WTC11 (cell line): Measurements from ENCODE around the gene PRR15. TPM values are rescaled to one million over a fixed set of nuclear protein-coding genes. Genes with fewer than 3 reads are reported as not detected.

ENCODE experiments used
- ATAC-seq: fragments of 200-7000 bp; cut with Tn5 transposase; 2 replicates; pipeline ENCODE4 v1.10.0; 2021; ENCODE audit warnings: mild to moderate bottlenecking, moderate library complexity
- CTCF ChIA-PET: fragments of 300-600 bp; sonication (Branson Sonifier 250); formaldehyde crosslinking; loops from one replicate; lab custom pipeline; 2021; ENCODE audit warnings: antibody characterized with exemption; lab: Charles Lee
- POLR2A ChIA-PET: fragments of 350-600 bp; sonication (Branson Sonifier 250); formaldehyde crosslinking; loops from one replicate; lab custom pipeline; 2021; ENCODE audit warnings: antibody characterized with exemption; lab: Charles Lee
- DNase-seq: peaks from one replicate; pipeline ENCODE4 v3.0.0; 2021; ENCODE audit warnings: low spot score
- H3K27ac Mint-ChIP-seq: 2 replicates; pipeline ENCODE4 v1.8.0; 2021; ENCODE audit warnings: mixed read lengths
- H3K27me3 Mint-ChIP-seq: 2 replicates; pipeline ENCODE4 v1.8.0; 2021; ENCODE audit warnings: low read depth, mild to moderate bottlenecking, moderate library complexity, mixed read lengths
- H3K36me3 Mint-ChIP-seq: 2 replicates; pipeline ENCODE4 v1.8.0; 2021; ENCODE audit warnings: mixed read lengths
- H3K4me1 Mint-ChIP-seq: 2 replicates; pipeline ENCODE4 v1.8.0; 2022; ENCODE audit warnings: mixed read lengths
- H3K4me3 Mint-ChIP-seq: 2 replicates; pipeline ENCODE4 v1.8.0; 2021; ENCODE audit warnings: mild to moderate bottlenecking, moderate library complexity, mixed read lengths
- H3K9me3 Mint-ChIP-seq: 2 replicates; pipeline ENCODE4 v1.8.0; 2021; ENCODE audit warnings: mixed read lengths
- CREM ChIP-seq: sonication (generic); formaldehyde crosslinking; IDR thresholded peaks from 2 replicates; pipeline ENCODE4 v1.8.1; 2022; ENCODE audit warnings: mild to moderate bottlenecking, missing genetic modification reagents, moderate library complexity
- E2F4 ChIP-seq: sonication (generic); formaldehyde crosslinking; IDR thresholded peaks from 2 replicates; pipeline ENCODE4 v1.8.1; 2022; ENCODE audit warnings: low read depth, mild to moderate bottlenecking, moderate library complexity, missing genetic modification reagents, borderline replicate concordance
- FOXP4 ChIP-seq: sonication (generic); formaldehyde crosslinking; IDR thresholded peaks from 2 replicates; pipeline ENCODE4 v1.8.0; 2022; ENCODE audit warnings: mild to moderate bottlenecking, missing genetic modification reagents
- JAZF1 ChIP-seq: fragments of 250-450 bp; sonication (Bioruptor Pico); IDR thresholded peaks from 2 replicates; pipeline ENCODE4 v1.9.0; 2021; ENCODE audit warnings: moderate library complexity, mild to moderate bottlenecking, inconsistent platforms
- KAT7 ChIP-seq: sonication (generic); formaldehyde crosslinking; IDR thresholded peaks from 2 replicates; pipeline ENCODE4 v1.8.1; 2023; ENCODE audit warnings: missing genetic modification reagents, mild to moderate bottlenecking, borderline replicate concordance
- PRRX2 ChIP-seq: fragments of 250-450 bp; sonication (Bioruptor Pico); IDR thresholded peaks from 2 replicates; pipeline ENCODE4 v1.8.0; 2021; ENCODE audit warnings: mild to moderate bottlenecking
- RELA ChIP-seq: sonication (generic); formaldehyde crosslinking; IDR thresholded peaks from 2 replicates; pipeline ENCODE4 v1.8.1; 2022; ENCODE audit warnings: missing genetic modification reagents, mild to moderate bottlenecking, borderline replicate concordance
- SMAD3 ChIP-seq: sonication (generic); formaldehyde crosslinking; IDR thresholded peaks from 2 replicates; pipeline ENCODE4 v1.8.0; 2022; ENCODE audit warnings: missing genetic modification reagents, mild to moderate bottlenecking, borderline replicate concordance
- SOX15 ChIP-seq: fragments of 250-450 bp; sonication (Bioruptor Pico); IDR thresholded peaks from 2 replicates; pipeline ENCODE4 v1.9.0; 2021; ENCODE audit warnings: mild to moderate bottlenecking
- ZNF263 ChIP-seq: sonication (generic); formaldehyde crosslinking; IDR thresholded peaks from 2 replicates; pipeline ENCODE4 v1.8.1; 2022; ENCODE audit warnings: low read depth, mild to moderate bottlenecking, moderate library complexity, missing genetic modification reagents
- ZNF281 ChIP-seq: sonication (generic); formaldehyde crosslinking; IDR thresholded peaks from 2 replicates; pipeline ENCODE4 v1.8.0; 2023; ENCODE audit warnings: mild to moderate bottlenecking, missing genetic modification reagents
- ZNF423 ChIP-seq: fragments of 250-450 bp; sonication (Bioruptor Pico); IDR thresholded peaks from 2 replicates; pipeline ENCODE4 v2.1.2; 2022; ENCODE audit warnings: mild to moderate bottlenecking, moderate library complexity
- total RNA-seq: library from RNA; stranded (reverse); gene quantifications from 3 replicates; pipeline ENCODE4 v1.2.3, GENCODE V29; 2021
- TF ChIP-seq, protein P1 (sequence below): sonication (generic); formaldehyde crosslinking; IDR thresholded peaks from 2 replicates; pipeline ENCODE4 v1.8.1; 2023; ENCODE audit warnings: mild to moderate bottlenecking, missing genetic modification reagents, moderate library complexity
- TF ChIP-seq, protein P2 (sequence below): sonication (generic); formaldehyde crosslinking; IDR thresholded peaks from 2 replicates; pipeline ENCODE4 v1.8.0; 2022; ENCODE audit warnings: mild to moderate bottlenecking, missing genetic modification reagents
- TF ChIP-seq, protein P3 (sequence below): sonication (generic); formaldehyde crosslinking; IDR thresholded peaks from 2 replicates; pipeline ENCODE4 v1.8.1; 2022; ENCODE audit warnings: low read depth, missing genetic modification reagents, borderline replicate concordance
- TF ChIP-seq, protein P4 (sequence below): sonication (generic); formaldehyde crosslinking; IDR thresholded peaks from 2 replicates; pipeline ENCODE4 v1.8.1; 2023; ENCODE audit warnings: mild to moderate bottlenecking, missing genetic modification reagents, borderline replicate concordance
- TF ChIP-seq, protein P5 (sequence below): sonication (generic); formaldehyde crosslinking; IDR thresholded peaks from 2 replicates; pipeline ENCODE4 v1.8.0; 2022; ENCODE audit warnings: mild to moderate bottlenecking, missing genetic modification reagents

Gene PRR15
- total RNA-seq, 1 experiment from 2014 or later: 21.2 TPM

- POLR2A ChIA-PET: no interaction called here
- Mint-ChIP-seq H3K9me3 (peaks cover 8% of the 10 kb centered on the region), H3K4me1 (peaks cover 5% of the 10 kb centered on the region), H3K36me3 (peaks cover 3% of the 10 kb centered on the region), H3K4me3 (no peak overlapping the region), H3K27me3 (no peaks in the 10 kb centered on the region), H3K27ac (no peak overlapping the region)
- ATAC-seq: no peak
- no peak for DNase-seq
- no peak for TF ChIP-seq PRRX2 (CRISPR knock-in tag)
- CTCF ChIA-PET: interaction anchor here (1.1 to 1.4 kb wide), 2 partner anchors 12 kb away, joined by 3 read pairs; no protein-coding TSS in a partner anchor
These were observed 37.0 kb downstream of the PRR15 start for GRCh38 chr7:29600661-29601060.

GRCh38 chr7:29604052-29604451 lies 40.4 kb downstream of the PRR15 start:
- ChIA-PET POLR2A (no interaction called here), CTCF (interaction anchor here (1.9 kb wide), 1 partner anchor 15 kb away, joined by 6 read pairs; no protein-coding TSS in a partner anchor)
- no peak for TF ChIP-seq FOXP4 (CRISPR knock-in tag)
- TF ChIP-seq ZNF281 (CRISPR knock-in tag): no peak
- no peak for TF ChIP-seq E2F4 (CRISPR knock-in tag)
- TF ChIP-seq, protein P1, sequence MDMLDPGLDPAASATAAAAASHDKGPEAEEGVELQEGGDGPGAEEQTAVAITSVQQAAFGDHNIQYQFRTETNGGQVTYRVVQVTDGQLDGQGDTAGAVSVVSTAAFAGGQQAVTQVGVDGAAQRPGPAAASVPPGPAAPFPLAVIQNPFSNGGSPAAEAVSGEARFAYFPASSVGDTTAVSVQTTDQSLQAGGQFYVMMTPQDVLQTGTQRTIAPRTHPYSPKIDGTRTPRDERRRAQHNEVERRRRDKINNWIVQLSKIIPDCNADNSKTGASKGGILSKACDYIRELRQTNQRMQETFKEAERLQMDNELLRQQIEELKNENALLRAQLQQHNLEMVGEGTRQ (CRISPR knock-in tag): no peak
- TF ChIP-seq, protein P2, sequence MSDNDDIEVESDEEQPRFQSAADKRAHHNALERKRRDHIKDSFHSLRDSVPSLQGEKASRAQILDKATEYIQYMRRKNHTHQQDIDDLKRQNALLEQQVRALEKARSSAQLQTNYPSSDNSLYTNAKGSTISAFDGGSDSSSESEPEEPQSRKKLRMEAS (CRISPR knock-in tag): no peak
- TF ChIP-seq ZNF423: no peak
- no peak for TF ChIP-seq SMAD3 (CRISPR knock-in tag)
- TF ChIP-seq RELA (CRISPR knock-in tag): no peak
- TF ChIP-seq, protein P3, sequence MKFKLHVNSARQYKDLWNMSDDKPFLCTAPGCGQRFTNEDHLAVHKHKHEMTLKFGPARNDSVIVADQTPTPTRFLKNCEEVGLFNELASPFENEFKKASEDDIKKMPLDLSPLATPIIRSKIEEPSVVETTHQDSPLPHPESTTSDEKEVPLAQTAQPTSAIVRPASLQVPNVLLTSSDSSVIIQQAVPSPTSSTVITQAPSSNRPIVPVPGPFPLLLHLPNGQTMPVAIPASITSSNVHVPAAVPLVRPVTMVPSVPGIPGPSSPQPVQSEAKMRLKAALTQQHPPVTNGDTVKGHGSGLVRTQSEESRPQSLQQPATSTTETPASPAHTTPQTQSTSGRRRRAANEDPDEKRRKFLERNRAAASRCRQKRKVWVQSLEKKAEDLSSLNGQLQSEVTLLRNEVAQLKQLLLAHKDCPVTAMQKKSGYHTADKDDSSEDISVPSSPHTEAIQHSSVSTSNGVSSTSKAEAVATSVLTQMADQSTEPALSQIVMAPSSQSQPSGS (CRISPR knock-in tag): no peak
- no peak for TF ChIP-seq ZNF263 (CRISPR knock-in tag)
- no peak for TF ChIP-seq KAT7 (CRISPR knock-in tag)
- no peak for ATAC-seq
- peaks cover 8% of the 10 kb centered on the region for H3K9me3 Mint-ChIP-seq
- H3K36me3 Mint-ChIP-seq: peaks cover 3% of the 10 kb centered on the region
- peaks cover 2% of the 10 kb centered on the region; the same call in 1 of the 2 replicates for H3K27me3 Mint-ChIP-seq
- H3K27ac Mint-ChIP-seq: no peak overlapping the region
- peaks cover 19% of the 10 kb centered on the region for H3K4me1 Mint-ChIP-seq
- H3K4me3 Mint-ChIP-seq: no peak overlapping the region
- no peak for DNase-seq

DNA sequence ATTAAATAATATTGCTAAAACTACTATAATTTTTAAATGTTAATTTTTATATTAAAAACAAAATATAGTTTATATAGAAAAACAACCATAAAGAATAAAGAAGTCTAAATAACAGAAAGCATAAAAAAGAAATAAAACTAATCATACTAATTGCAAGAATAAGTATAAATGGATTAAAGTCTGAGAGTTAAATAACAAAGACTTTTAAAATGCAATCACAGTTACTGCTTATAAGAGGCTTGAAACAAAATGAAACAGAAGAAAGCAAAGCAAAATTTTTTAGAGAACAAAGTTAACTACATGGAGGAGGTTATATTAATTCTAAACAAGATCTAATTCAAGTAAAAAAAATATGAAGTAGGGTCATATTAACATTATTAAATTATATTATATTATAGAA lies 41.1 kb downstream of the PRR15 start:
- H3K27ac Mint-ChIP-seq: no peak overlapping the region
- ATAC-seq: no peak
- H3K36me3 Mint-ChIP-seq: peaks cover 3% of the 10 kb centered on the region
- peaks cover 7% of the 10 kb centered on the region for H3K27me3 Mint-ChIP-seq
- H3K4me1 Mint-ChIP-seq: peaks cover 24% of the 10 kb centered on the region
- ChIA-PET POLR2A (no interaction called here), CTCF (no interaction called here)
- no peak for DNase-seq
- peaks cover 8% of the 10 kb centered on the region for H3K9me3 Mint-ChIP-seq
- H3K4me3 Mint-ChIP-seq: no peak overlapping the region
- TF ChIP-seq, protein P4, sequence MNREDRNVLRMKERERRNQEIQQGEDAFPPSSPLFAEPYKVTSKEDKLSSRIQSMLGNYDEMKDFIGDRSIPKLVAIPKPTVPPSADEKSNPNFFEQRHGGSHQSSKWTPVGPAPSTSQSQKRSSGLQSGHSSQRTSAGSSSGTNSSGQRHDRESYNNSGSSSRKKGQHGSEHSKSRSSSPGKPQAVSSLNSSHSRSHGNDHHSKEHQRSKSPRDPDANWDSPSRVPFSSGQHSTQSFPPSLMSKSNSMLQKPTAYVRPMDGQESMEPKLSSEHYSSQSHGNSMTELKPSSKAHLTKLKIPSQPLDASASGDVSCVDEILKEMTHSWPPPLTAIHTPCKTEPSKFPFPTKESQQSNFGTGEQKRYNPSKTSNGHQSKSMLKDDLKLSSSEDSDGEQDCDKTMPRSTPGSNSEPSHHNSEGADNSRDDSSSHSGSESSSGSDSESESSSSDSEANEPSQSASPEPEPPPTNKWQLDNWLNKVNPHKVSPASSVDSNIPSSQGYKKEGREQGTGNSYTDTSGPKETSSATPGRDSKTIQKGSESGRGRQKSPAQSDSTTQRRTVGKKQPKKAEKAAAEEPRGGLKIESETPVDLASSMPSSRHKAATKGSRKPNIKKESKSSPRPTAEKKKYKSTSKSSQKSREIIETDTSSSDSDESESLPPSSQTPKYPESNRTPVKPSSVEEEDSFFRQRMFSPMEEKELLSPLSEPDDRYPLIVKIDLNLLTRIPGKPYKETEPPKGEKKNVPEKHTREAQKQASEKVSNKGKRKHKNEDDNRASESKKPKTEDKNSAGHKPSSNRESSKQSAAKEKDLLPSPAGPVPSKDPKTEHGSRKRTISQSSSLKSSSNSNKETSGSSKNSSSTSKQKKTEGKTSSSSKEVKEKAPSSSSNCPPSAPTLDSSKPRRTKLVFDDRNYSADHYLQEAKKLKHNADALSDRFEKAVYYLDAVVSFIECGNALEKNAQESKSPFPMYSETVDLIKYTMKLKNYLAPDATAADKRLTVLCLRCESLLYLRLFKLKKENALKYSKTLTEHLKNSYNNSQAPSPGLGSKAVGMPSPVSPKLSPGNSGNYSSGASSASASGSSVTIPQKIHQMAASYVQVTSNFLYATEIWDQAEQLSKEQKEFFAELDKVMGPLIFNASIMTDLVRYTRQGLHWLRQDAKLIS: no peak
- TF ChIP-seq SOX15 (CRISPR knock-in tag) (no peak), CREM (no peak), JAZF1 (no peak)
- TF ChIP-seq, protein P5, sequence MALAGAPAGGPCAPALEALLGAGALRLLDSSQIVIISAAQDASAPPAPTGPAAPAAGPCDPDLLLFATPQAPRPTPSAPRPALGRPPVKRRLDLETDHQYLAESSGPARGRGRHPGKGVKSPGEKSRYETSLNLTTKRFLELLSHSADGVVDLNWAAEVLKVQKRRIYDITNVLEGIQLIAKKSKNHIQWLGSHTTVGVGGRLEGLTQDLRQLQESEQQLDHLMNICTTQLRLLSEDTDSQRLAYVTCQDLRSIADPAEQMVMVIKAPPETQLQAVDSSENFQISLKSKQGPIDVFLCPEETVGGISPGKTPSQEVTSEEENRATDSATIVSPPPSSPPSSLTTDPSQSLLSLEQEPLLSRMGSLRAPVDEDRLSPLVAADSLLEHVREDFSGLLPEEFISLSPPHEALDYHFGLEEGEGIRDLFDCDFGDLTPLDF (CRISPR knock-in tag): no peak
